ENCODE data around the gene LIMCH1. TPM values are rescaled to one million over a fixed set of nuclear protein-coding genes. Genes with fewer than 3 reads are reported as not detected.

Gene LIMCH1
- polyA plus RNA-seq, 1 donor (not counting 4 experiments of a cell fraction or from before 2014, with no cell fraction given): 1.1 TPM

DNA sequence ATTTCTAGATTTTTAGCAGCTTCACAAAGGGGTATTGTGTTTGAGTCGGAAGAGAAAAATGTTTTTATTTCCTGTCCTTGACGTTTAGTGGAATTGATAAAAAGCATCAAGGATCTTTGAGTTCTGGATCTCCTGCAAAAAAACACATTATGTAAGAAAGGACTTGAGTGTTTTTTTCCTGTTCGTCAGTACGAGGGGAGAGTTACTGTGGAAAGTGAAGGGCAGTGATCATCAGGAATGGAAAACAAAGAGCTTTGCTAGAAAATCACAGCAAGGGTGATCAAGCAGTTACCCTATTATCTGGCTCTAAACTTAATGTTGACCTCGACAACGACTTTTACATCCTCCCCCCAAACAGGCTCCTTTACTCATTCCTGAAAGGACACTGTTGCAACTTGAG lies 7.3 kb downstream of the LIMCH1 start:
- Histone ChIP-seq H3K4me3 (ENCODE audit: control insufficient read depth in 2 of 3, extremely low read depth in 1 of 3, insufficient read depth in 2 of 3, low read depth in 1 of 3, low read length in 3 of 3) (no peak overlapping the region), H3K9ac (ENCODE audit: control insufficient read depth, extremely low read depth, insufficient read depth, low read length) (no peak overlapping the region), H4K20me1 (ENCODE audit: control insufficient read depth, extremely low read depth, insufficient read depth, low read length) (no peaks in the 10 kb centered on the region), H3K27ac (ENCODE audit: control insufficient read depth, insufficient read depth, low read length) (no peak overlapping the region), H3K79me2 (ENCODE audit: control insufficient read depth, insufficient read depth, low read length) (no peaks in the 10 kb centered on the region), H3K9me3 (ENCODE audit: control insufficient read depth, low read depth, low read length) (no peaks in the 10 kb centered on the region), H3K4me2 (ENCODE audit: control insufficient read depth, extremely low read depth, insufficient read depth, low read depth, low read length) (no peak overlapping the region), H3K4me1 (ENCODE audit: control insufficient read depth, extremely low read depth, insufficient read depth, low read length) (no peaks in the 10 kb centered on the region), H3K9me1 (ENCODE audit: control insufficient read depth, extremely low read depth, insufficient read depth, low read length) (no peaks in the 10 kb centered on the region), H3K27me3 (ENCODE audit: control insufficient read depth, extremely low read depth, insufficient read depth, low read length) (no peaks in the 10 kb centered on the region), H2AFZ (ENCODE audit: control insufficient read depth, low read length) (no peak overlapping the region), H3K36me3 (ENCODE audit: control insufficient read depth in 2 of 2, extremely low read depth in 1 of 2, insufficient read depth in 2 of 2, low read length in 2 of 2) (no peaks in the 10 kb centered on the region)
- TF ChIP-seq EZH2 (IDR thresholded peaks at IDR 0.05; ENCODE audit: low read length): no peak
- TF ChIP-seq, protein P1, sequence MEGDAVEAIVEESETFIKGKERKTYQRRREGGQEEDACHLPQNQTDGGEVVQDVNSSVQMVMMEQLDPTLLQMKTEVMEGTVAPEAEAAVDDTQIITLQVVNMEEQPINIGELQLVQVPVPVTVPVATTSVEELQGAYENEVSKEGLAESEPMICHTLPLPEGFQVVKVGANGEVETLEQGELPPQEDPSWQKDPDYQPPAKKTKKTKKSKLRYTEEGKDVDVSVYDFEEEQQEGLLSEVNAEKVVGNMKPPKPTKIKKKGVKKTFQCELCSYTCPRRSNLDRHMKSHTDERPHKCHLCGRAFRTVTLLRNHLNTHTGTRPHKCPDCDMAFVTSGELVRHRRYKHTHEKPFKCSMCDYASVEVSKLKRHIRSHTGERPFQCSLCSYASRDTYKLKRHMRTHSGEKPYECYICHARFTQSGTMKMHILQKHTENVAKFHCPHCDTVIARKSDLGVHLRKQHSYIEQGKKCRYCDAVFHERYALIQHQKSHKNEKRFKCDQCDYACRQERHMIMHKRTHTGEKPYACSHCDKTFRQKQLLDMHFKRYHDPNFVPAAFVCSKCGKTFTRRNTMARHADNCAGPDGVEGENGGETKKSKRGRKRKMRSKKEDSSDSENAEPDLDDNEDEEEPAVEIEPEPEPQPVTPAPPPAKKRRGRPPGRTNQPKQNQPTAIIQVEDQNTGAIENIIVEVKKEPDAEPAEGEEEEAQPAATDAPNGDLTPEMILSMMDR (optimal IDR thresholded peaks at IDR 0.05 in 1 of 3, IDR thresholded peaks at IDR 0.05 in 1 of 3, conservative IDR thresholded peaks at IDR 0.05 in 1 of 3; ENCODE audit: extremely low read depth in 1 of 3, insufficient read depth in 2 of 3, low read length in 3 of 3): no peak
- no peak for FAIRE-seq
- dilution Hi-C loops (cut with MboI; ENCODE audit: extremely low pct_ligation_motif_present, low sequenced_read_pairs): no loop called here
- DNase-seq (ENCODE audit: low read depth, low spot score): no peak

DNA sequence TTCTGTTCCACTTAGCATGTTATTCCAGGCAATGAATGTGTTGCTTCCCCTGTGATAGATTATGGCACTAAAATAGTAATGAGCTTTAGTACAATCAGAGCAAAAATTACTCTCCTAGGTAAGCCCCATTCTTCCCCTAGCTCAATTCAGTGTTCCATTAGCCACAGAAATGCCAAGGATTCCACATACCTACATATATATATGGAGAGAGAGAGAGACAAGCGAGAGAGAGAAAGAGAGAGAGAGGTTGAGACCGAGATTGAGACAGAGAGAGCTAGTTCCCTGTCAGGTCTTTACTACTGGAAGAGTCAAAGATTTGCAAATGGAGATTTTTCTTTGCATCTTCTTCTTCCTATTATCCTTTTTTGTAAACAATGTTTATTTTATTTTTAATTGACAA lies 8.7 kb downstream of the LIMCH1 start:
- H3K9me3 ChIP-seq (ENCODE audit: control insufficient read depth, low read depth, low read length): no peaks in the 10 kb centered on the region
- no peak overlapping the region for H3K4me3 ChIP-seq (ENCODE audit: control insufficient read depth in 2 of 3, extremely low read depth in 1 of 3, insufficient read depth in 2 of 3, low read depth in 1 of 3, low read length in 3 of 3)
- H2AFZ ChIP-seq (ENCODE audit: control insufficient read depth, low read length): no peak overlapping the region
- no peaks in the 10 kb centered on the region for H3K4me1 ChIP-seq (ENCODE audit: control insufficient read depth, extremely low read depth, insufficient read depth, low read length)
- no peaks in the 10 kb centered on the region for H3K36me3 ChIP-seq (ENCODE audit: control insufficient read depth in 2 of 2, extremely low read depth in 1 of 2, insufficient read depth in 2 of 2, low read length in 2 of 2)
- H3K79me2 ChIP-seq (ENCODE audit: control insufficient read depth, insufficient read depth, low read length): no peaks in the 10 kb centered on the region
- DNase-seq (ENCODE audit: low read depth, low spot score) (no peak), FAIRE-seq (no peak)
- dilution Hi-C loops (cut with MboI; ENCODE audit: extremely low pct_ligation_motif_present, low sequenced_read_pairs): no loop called here
- H3K27ac ChIP-seq (ENCODE audit: control insufficient read depth, insufficient read depth, low read length): no peak overlapping the region
- H3K4me2 ChIP-seq (ENCODE audit: control insufficient read depth, extremely low read depth, insufficient read depth, low read depth, low read length): no peak overlapping the region
- no peak overlapping the region for H3K9ac ChIP-seq (ENCODE audit: control insufficient read depth, extremely low read depth, insufficient read depth, low read length)
- TF ChIP-seq, protein P1 (optimal IDR thresholded peaks at IDR 0.05 in 1 of 3, IDR thresholded peaks at IDR 0.05 in 1 of 3, conservative IDR thresholded peaks at IDR 0.05 in 1 of 3; ENCODE audit: extremely low read depth in 1 of 3, insufficient read depth in 2 of 3, low read length in 3 of 3): no peak
- TF ChIP-seq EZH2 (IDR thresholded peaks at IDR 0.05; ENCODE audit: low read length): no peak
- H4K20me1 ChIP-seq (ENCODE audit: control insufficient read depth, extremely low read depth, insufficient read depth, low read length): no peaks in the 10 kb centered on the region
- H3K9me1 ChIP-seq (ENCODE audit: control insufficient read depth, extremely low read depth, insufficient read depth, low read length): no peaks in the 10 kb centered on the region
- H3K27me3 ChIP-seq (ENCODE audit: control insufficient read depth, extremely low read depth, insufficient read depth, low read length): no peaks in the 10 kb centered on the region

Data from keratinocyte (primary cell).